ENCODE measurements around the gene ANO7. TPM values are rescaled to one million over a fixed set of nuclear protein-coding genes. Genes with fewer than 3 reads are reported as not detected.

ANO7 gene
- total and polyA plus RNA-seq, 2 of the 13 experiments (the other 11 are each of a cell fraction or from before 2014, with no cell fraction given) = 4.1 to 4.9 TPM

GRCh38 chr2:241149925-241150659, 38.4 kb upstream of the ANO7 start, which contains the start of gene PPP1R7 (continued):
- TF ChIP-seq ZBTB26 (CRISPR knock-in tag; IDR thresholded peaks at IDR 0.05; ENCODE audit: borderline replicate concordance) (peak; percentile 17; the same call in 1 of the 2 replicates), NFAT5 (CRISPR knock-in tag; IDR thresholded peaks at IDR 0.05) (peak; percentile 45; the same call in 1 of the 2 replicates), STAG1 (CRISPR knock-in tag; IDR thresholded peaks at IDR 0.05) (peak; percentile 70), ZNF136 (CRISPR knock-in tag; IDR thresholded peaks at IDR 0.05; ENCODE audit: low read depth) (no peak; the same call in 1 of the 2 replicates), KLF15 (CRISPR knock-in tag; IDR thresholded peaks at IDR 0.05; ENCODE audit: borderline replicate concordance) (peak; percentile 72), NFE2L2 (IDR thresholded peaks at IDR 0.05; ENCODE audit: low read length) (no peak), SAP130 (CRISPR knock-in tag; IDR thresholded peaks at IDR 0.05; ENCODE audit: low read depth) (peak; percentile 93), MLX (CRISPR knock-in tag; IDR thresholded peaks at IDR 0.05) (no peak), SP140L (CRISPR knock-in tag; IDR thresholded peaks at IDR 0.05; ENCODE audit: borderline replicate concordance) (no peak), NCOR1 (IDR thresholded peaks at IDR 0.05; ENCODE audit: borderline replicate concordance, low read length) (no peak), HNRNPK (IDR thresholded peaks at IDR 0.05; ENCODE audit: low read depth, low read length, poor library complexity, severe bottlenecking) (peak; percentile 58), SNAPC4 (CRISPR knock-in tag; IDR thresholded peaks at IDR 0.05) (0 out of 2 replicates have a peak, but pooled peaks have one; percentile 10), SATB2 (CRISPR knock-in tag; IDR thresholded peaks at IDR 0.05) (no peak), ZNF781 (CRISPR knock-in tag; IDR thresholded peaks at IDR 0.05; ENCODE audit: borderline replicate concordance, not compliant biosample characterization) (no peak), ZSCAN30 (CRISPR knock-in tag; IDR thresholded peaks at IDR 0.05) (peak; percentile 46; the same call in 1 of the 2 replicates)
